Common myeloid progenitor, CD34-positive (primary cell): ENCODE data around the gene TEX2.

Experiments
- CTCF ChIA-PET: fragments of 350-600 bp; sonication (Branson Sonifier 250); formaldehyde crosslinking; loops from one replicate; lab custom pipeline; 2021; ENCODE audit warnings: antibody characterized with exemption; lab: Charles Lee
- POLR2A ChIA-PET: fragments of 350-600 bp; sonication (Branson Sonifier 250); formaldehyde crosslinking; loops from one replicate; lab custom pipeline; 2021; ENCODE audit warnings: antibody characterized with exemption; lab: Charles Lee
- DNase-seq, 3 donors: peaks; one replicate each; pipeline versions ENCODE4 v3.0.0 to v3.0.0-alpha.2; 2013
- H3K27ac ChIP-seq, 2 experiments: 1 replicate in 1 of 2; 2 replicates in 1 of 2; pipeline ENCODE4 v1.7.0; 2013; ENCODE audit warnings: inconsistent platforms in 2 of 2, low read length in 2 of 2, mild to moderate bottlenecking in 2 of 2, low read depth in 1 of 2, moderate library complexity in 1 of 2; ENCODE audit not compliant: severe bottlenecking in 2 of 2, insufficient read depth in 1 of 2, poor library complexity in 1 of 2
- H3K27me3 ChIP-seq, 5 experiments: replicated peaks in 2 of 5; 1 replicate in 3 of 5; 2 replicates in 2 of 5; pipeline versions ENCODE4 v1.6.1 to v1.7.0; 2013; ENCODE audit warnings: low read length in 4 of 5, mild to moderate bottlenecking in 2 of 5, moderate library complexity in 2 of 5, inconsistent platforms in 1 of 5; ENCODE audit not compliant: insufficient read depth in 5 of 5, control insufficient read depth in 4 of 5
- H3K36me3 ChIP-seq, 4 experiments: 1 replicate in 2 of 4; 2 replicates in 2 of 4; pipeline versions ENCODE4 v1.6.1 to v1.7.0; 2013; ENCODE audit warnings: low read length in 3 of 4, control low read depth in 1 of 4, mild to moderate bottlenecking in 1 of 4; ENCODE audit not compliant: control insufficient read depth in 4 of 4, insufficient read depth in 4 of 4
- H3K4me1 ChIP-seq, 4 experiments: 1 replicate in 3 of 4; 2 replicates in 1 of 4; pipeline versions ENCODE4 v1.6.1 to v1.7.1; 2013; ENCODE audit warnings: low read length in 3 of 4, mild to moderate bottlenecking in 3 of 4, control low read depth in 1 of 4, inconsistent platforms in 1 of 4, moderate library complexity in 1 of 4; ENCODE audit not compliant: control insufficient read depth in 4 of 4, insufficient read depth in 4 of 4; ENCODE audit errors: control extremely low read depth in 1 of 4
- H3K4me3 ChIP-seq, 7 experiments: 1 replicate in 4 of 7; 2 replicates in 3 of 7; pipeline versions ENCODE4 v1.5.1 to v1.7.0; 2013; ENCODE audit warnings: mild to moderate bottlenecking in 7 of 7, low read length in 6 of 7, moderate library complexity in 6 of 7, inconsistent platforms in 2 of 7, low read depth in 2 of 7, control low read depth in 1 of 7; ENCODE audit not compliant: insufficient read depth in 4 of 7, control insufficient read depth in 1 of 7; ENCODE audit errors: extremely low read depth in 1 of 7
- H3K9me3 ChIP-seq, 5 experiments: 1 replicate in 4 of 5; 2 replicates in 1 of 5; pipeline versions ENCODE4 v1.6.1 to v1.7.1; 2013; ENCODE audit warnings: low read length in 4 of 5, mild to moderate bottlenecking in 2 of 5, inconsistent platforms in 1 of 5, low read depth in 1 of 5, moderate library complexity in 1 of 5; ENCODE audit not compliant: control insufficient read depth in 4 of 5, insufficient read depth in 2 of 5; ENCODE audit errors: control extremely low read depth in 1 of 5
- WGBS: methylation state at CpG from one replicate; pipeline ENCODE4 v1.1.5; 2013; ENCODE audit not compliant: insufficient coverage; 5-methylcytosine and 5-hydroxymethylcytosine counted together

The TEX2 gene

DNA sequence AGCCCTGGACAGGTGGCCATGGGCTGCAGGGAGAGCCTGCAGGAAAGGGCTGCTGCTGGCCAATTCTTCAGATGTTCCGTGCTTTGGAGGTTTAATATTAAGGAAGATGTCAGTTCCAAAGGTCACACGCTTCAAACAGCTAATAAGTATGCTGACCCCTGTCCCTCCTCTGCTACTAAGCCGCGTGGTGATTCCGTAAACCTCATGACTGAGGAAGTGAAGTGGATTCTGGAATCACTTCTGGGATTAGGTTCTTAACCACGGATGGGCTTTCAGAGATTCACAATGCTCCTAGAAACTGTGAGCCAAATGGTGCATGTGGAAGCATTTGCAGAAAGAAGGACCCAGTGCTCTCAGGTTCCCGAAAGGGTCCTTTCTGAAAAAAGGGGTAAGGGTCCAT, 104.7 kb downstream of the TEX2 start:
- H3K36me3 ChIP-seq = peaks cover 5 to 44% (median 32%) of the 10 kb centered on the region in 4 experiments
- H3K9me3 ChIP-seq = no peaks in the 10 kb centered on the region
- CTCF ChIA-PET = interaction anchor here (1.4 kb wide), 1 partner anchor 246 kb away, joined by 3 read pairs; no protein-coding TSS in a partner anchor
- H3K27ac ChIP-seq = no peak overlapping the region
- no peak overlapping the region for H3K4me3 ChIP-seq
- 86% methylated on average over 6 of the region's 7 CpGs for WGBS
- H3K27me3 ChIP-seq = no peaks in the 10 kb centered on the region
- POLR2A ChIA-PET = interaction anchor here (0.5 kb wide), 1 partner anchor 107 kb away, joined by 3 read pairs; no protein-coding TSS in a partner anchor
- peaks cover 0 to 13% (median 0%) of the 10 kb centered on the region in 4 experiments for H3K4me1 ChIP-seq
- DNase-seq = no peak

DNA sequence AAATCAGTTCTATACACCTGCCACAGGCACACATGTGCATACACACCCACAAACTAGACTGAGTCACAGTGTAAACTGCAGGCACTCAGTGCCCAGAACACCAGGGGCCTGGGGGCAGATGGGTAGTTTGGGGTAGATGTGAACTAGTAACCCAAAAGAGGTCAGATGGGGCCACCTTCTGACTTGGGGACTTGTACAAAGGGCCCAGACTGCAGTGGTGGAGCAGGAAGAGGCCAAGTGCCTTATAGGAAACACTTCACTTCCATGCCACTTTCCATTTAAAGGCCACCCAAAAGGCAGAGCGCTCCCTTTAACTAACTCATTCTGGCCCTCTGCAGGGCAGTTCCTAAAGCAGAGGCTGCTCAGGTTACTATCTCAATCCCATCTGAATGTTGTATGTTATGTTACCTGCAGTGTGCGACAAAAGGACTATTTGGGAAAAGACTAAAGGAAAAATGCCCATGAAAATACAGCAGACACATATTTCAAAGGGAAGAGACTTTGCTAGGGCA, 105.3 kb downstream of the TEX2 start:
- Histone ChIP-seq H3K27ac (no peak overlapping the region), H3K36me3 (peaks cover 11 to 48% (median 37%) of the 10 kb centered on the region in 4 experiments), H3K27me3 (no peaks in the 10 kb centered on the region), H3K4me3 (no peak overlapping the region), H3K9me3 (no peaks in the 10 kb centered on the region), H3K4me1 (peaks cover 0 to 13% (median 0%) of the 10 kb centered on the region in 4 experiments)
- ChIA-PET POLR2A (interaction anchor here (0.5 kb wide), 1 partner anchor 107 kb away, joined by 3 read pairs; no protein-coding TSS in a partner anchor), CTCF (interaction anchor here (1.4 kb wide), 1 partner anchor 245 kb away, joined by 3 read pairs; no protein-coding TSS in a partner anchor)
- no CpG with 5 or more reads among the region's 2 CpGs for WGBS
- no peak for DNase-seq

DNA sequence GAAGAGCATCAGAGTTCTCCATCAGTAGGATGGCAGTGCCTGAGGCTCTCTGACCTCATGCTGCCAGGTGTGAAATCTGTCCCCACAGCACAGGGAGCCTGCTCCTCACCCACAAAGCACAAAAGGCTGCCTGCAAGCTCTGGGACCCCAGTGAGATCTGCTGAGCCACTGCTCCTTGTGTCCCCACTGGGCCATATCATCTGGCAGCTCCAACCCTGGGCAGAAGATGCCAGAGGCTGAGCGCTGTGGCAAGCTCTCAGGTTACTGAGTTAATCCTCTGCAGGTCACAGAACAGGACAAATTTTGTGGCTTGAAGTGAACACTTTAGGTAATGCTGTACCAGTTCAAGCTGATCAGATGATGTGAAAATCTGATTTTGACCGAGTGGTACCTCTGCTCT, 106.4 kb downstream of the TEX2 start:
- H3K36me3 ChIP-seq = peaks cover 11 to 52% (median 39%) of the 10 kb centered on the region in 4 experiments
- POLR2A ChIA-PET = no interaction called here
- CTCF ChIA-PET = interaction anchor here (0.9 to 1.3 kb wide), 2 partner anchors 11 to 125 kb away, joined by 3 to 4 read pairs; no protein-coding TSS in a partner anchor

DNA sequence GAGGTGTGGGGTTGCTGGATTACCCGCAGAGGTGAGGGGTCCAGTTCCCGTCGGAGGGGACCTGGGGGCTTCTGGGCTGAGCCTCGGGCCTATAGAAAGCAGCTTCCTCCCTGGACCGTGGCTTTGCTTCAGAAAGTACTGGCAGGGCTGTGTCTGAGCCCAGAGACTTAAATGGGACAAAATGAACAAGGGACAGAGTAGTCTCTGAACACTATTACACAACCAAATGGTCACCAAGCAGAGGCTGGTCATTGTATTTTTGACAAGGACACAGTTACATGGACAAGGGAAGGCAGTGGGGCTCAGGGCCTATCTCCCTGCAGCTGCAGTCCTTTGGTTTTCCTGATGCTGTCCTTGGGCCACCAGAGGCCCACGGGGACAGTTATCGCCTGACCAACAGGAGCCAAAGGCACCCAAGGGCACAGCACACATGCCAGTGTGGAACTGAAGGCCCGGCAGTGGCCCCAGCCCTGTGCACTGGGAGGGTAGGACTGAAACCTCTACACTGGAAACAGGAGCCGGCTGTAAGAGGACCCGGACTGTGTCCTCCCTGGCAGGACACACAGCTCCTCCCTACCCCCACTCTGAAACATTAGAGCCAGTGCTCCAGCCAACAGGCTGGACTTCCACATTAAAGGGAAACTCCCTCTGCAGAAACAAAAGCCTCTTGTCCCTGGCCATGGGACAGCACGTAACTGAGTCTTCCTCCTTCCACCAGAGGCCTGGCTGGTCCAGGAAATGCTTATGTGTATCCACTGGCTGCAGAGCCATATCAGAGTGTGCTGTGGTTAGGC, 107.1 kb downstream of the TEX2 start:
- Histone ChIP-seq H3K9me3 (no peaks in the 10 kb centered on the region), H3K27me3 (no peaks in the 10 kb centered on the region), H3K36me3 (peaks cover 6 to 55% (median 39%) of the 10 kb centered on the region in 4 experiments), H3K4me1 (peaks cover 0 to 13% (median 0%) of the 10 kb centered on the region in 4 experiments), H3K4me3 (no peak overlapping the region), H3K27ac (no peak overlapping the region)
- POLR2A ChIA-PET = no interaction called here
- CTCF ChIA-PET = interaction anchor here (0.9 to 1.3 kb wide), 2 partner anchors 10 to 126 kb away, joined by 3 to 4 read pairs; no protein-coding TSS in a partner anchor
- WGBS = 91% methylated on average over 11 of the region's 11 CpGs
- no peak for DNase-seq

More for the DNA sequence above, 106.4 kb downstream of the TEX2 start:
- Histone ChIP-seq H3K27ac (no peak overlapping the region), H3K4me1 (peaks cover 0 to 13% (median 0%) of the 10 kb centered on the region in 4 experiments), H3K9me3 (no peaks in the 10 kb centered on the region), H3K4me3 (no peak overlapping the region), H3K27me3 (no peaks in the 10 kb centered on the region)
- 100% methylated on average over 1 of the region's 2 CpGs for WGBS
- no peak for DNase-seq

DNA sequence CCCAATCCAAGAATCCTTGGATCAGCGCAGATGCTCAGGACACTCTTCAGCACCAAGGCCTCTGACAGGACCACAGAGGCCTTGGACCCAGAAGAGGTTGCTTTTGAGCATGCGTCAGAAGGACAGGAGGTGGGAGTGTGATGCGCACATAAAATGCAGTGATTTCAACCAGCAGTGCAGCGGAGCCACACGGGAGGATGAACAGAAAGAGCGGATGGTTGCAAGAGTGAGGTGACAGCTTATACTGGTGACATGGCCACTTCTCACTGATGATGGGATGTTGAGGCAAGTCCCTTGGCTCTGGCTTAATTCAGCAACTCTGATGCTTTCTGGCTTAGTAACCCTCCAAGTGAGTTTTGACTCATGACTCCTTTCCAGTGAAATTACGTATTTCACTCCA, 107.9 kb downstream of the TEX2 start:
- Histone ChIP-seq H3K4me1 (peaks cover 0 to 13% (median 0%) of the 10 kb centered on the region in 4 experiments), H3K27ac (no peak overlapping the region), H3K9me3 (no peaks in the 10 kb centered on the region), H3K4me3 (no peak overlapping the region), H3K27me3 (no peaks in the 10 kb centered on the region), H3K36me3 (peaks cover 8 to 58% (median 40%) of the 10 kb centered on the region in 4 experiments)
- WGBS = 100% methylated on average over 6 of the region's 7 CpGs
- CTCF ChIA-PET = interaction anchor here (2.1 kb wide), 1 partner anchor 14 kb away, joined by 6 read pairs; no protein-coding TSS in a partner anchor
- POLR2A ChIA-PET = no interaction called here
- DNase-seq = no peak

DNA sequence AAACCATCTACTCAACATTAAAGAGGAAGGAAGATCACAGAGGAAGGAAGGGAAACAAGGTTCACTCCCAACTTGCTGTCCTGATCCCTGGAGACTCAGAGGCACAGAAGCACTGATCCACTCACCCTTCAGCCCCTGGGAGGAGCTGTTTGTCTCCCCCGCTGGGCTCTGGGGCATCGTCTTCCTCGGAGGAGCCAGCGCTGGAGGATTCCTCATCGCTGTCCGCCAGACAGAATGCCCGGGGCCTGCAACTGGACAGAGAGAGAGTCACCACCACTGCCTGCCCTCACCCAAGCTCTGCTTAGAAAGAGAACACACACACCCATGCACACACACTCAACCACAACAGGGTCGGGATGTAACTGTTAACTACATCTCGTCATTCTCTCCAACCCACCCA, 108.3 kb downstream of the TEX2 start:
- Histone ChIP-seq H3K4me3 (no peak overlapping the region), H3K4me1 (peaks cover 0 to 13% (median 0%) of the 10 kb centered on the region in 4 experiments), H3K27me3 (no peaks in the 10 kb centered on the region), H3K36me3 (peaks cover 8 to 60% (median 43%) of the 10 kb centered on the region in 4 experiments), H3K27ac (no peak overlapping the region), H3K9me3 (no peaks in the 10 kb centered on the region)
- no peak for DNase-seq
- POLR2A ChIA-PET = no interaction called here
- CTCF ChIA-PET = interaction anchor here (1.5 to 2.1 kb wide), 2 partner anchors 15 to 112 kb away, joined by 3 to 6 read pairs; no protein-coding TSS in a partner anchor
- WGBS = 100% methylated on average over 9 of the region's 9 CpGs
